Colonic mucosa (tissue), 4 donors: ENCODE measurements around the gene CXCL14. TPM values are rescaled to one million over a fixed set of nuclear protein-coding genes. Genes with fewer than 3 reads are reported as not detected.

Experiments used
- DNase-seq: peaks from one replicate; pipeline ENCODE4 v3.0.0-alpha.2; 2020
- H3K27ac ChIP-seq: fragments of 200-600 bp; one replicate; pipeline ENCODE4 v1.8.0; 2021
- H3K27me3 ChIP-seq: fragments of 200-600 bp; one replicate; pipeline ENCODE4 v1.8.0; 2021
- H3K36me3 ChIP-seq: fragments of 200-600 bp; one replicate; pipeline ENCODE4 v1.8.0; 2021
- H3K4me1 ChIP-seq: fragments of 200-600 bp; one replicate; pipeline ENCODE4 v1.8.0; 2021; ENCODE audit warnings: mild to moderate bottlenecking
- H3K4me3 ChIP-seq: fragments of 200-600 bp; one replicate; pipeline ENCODE4 v1.8.0; 2021
- H3K9ac ChIP-seq, 2 donors: one replicate each; pipeline ENCODE4 v1.7.0; 2013; ENCODE audit warnings: control low read depth in 2 of 2, low read depth in 2 of 2, low read length in 2 of 2
- H3K9me3 ChIP-seq: fragments of 200-600 bp; one replicate; pipeline ENCODE4 v1.8.0; 2021
- CTCF ChIP-seq: fragments of 200-600 bp; IDR thresholded peaks from one replicate; pipeline ENCODE4 v1.8.0; 2022; ENCODE audit warnings: antibody characterized with exemption, mild to moderate bottlenecking
- intact Hi-C: fragments of 100-400 bp; cut with DNase I; formaldehyde crosslinking; loops from one replicate; pipeline ENCODE4 v1.14.1; 2022
- total RNA-seq, 2 donors: library from RNA; stranded (reverse); fragmentation: NEBNext Ultra II Directional in 1 of 2; extraction: Animal tissue kit (Norgen Biotek cat#: 25700) in 1 of 2; gene quantifications; one replicate each; pipeline ENCODE4 v1.2.1, GENCODE V29; 2021
- donor health status: healthy.
- donor health status: DM: no; HTN: no; CAD: no.
- donor health status: DM: no; HTN: no; CAD: no.

The CXCL14 gene
- total RNA-seq, 2 donors from 2014 or later = 29.8 to 68.2 TPM

- TF ChIP-seq CTCF = no peak
Measured at GRCh38 chr5:135543485-135544304, 35.1 kb downstream of the CXCL14 start.

GRCh38 chr5:135543001-135543484 is 35.7 kb downstream of the CXCL14 start:
- no peak for DNase-seq
- TF ChIP-seq CTCF = no peak
- H3K4me3 ChIP-seq = peak overlapping the region; percentile 38
- H3K27ac ChIP-seq = no peak overlapping the region
- H3K9ac ChIP-seq = peak overlapping the region in 1 of 2 donors; percentile 53
- peaks cover 39% of the 10 kb centered on the region for H3K27me3 ChIP-seq
- H3K36me3 ChIP-seq = no peaks in the 10 kb centered on the region
- intact Hi-C loops = no loop called here
- H3K4me1 ChIP-seq = peaks cover 4% of the 10 kb centered on the region
- no peaks in the 10 kb centered on the region for H3K9me3 ChIP-seq

More at GRCh38 chr5:135543485-135544304, 35.1 kb downstream of the CXCL14 start:
- Histone ChIP-seq H3K9ac (peak overlapping the region in 1 of 2 donors; percentile 53), H3K9me3 (no peaks in the 10 kb centered on the region), H3K27me3 (peaks cover 39% of the 10 kb centered on the region), H3K4me3 (peak overlapping the region; percentile 38), H3K27ac (no peak overlapping the region), H3K36me3 (no peaks in the 10 kb centered on the region), H3K4me1 (peaks cover 4% of the 10 kb centered on the region)
- DNase-seq = peak; percentile 23
- intact Hi-C loops = no loop called here

GRCh38 chr5:135541807-135542502 is 36.8 kb downstream of the CXCL14 start:
- TF ChIP-seq CTCF = no peak
- H3K4me3 ChIP-seq = no peak overlapping the region
- peaks cover 4% of the 10 kb centered on the region for H3K4me1 ChIP-seq
- no peak overlapping the region for H3K27ac ChIP-seq
- no peaks in the 10 kb centered on the region for H3K9me3 ChIP-seq
- H3K36me3 ChIP-seq = no peaks in the 10 kb centered on the region
- DNase-seq = no peak
- H3K27me3 ChIP-seq = peaks cover 46% of the 10 kb centered on the region
- no peak overlapping the region for H3K9ac ChIP-seq
- intact Hi-C loops = no loop called here

GRCh38 chr5:135539430-135540005 is 39.3 kb downstream of the CXCL14 start:
- Histone ChIP-seq H3K27me3 (peaks cover 57% of the 10 kb centered on the region), H3K36me3 (no peaks in the 10 kb centered on the region), H3K9ac (no peak overlapping the region), H3K4me3 (no peak overlapping the region), H3K9me3 (no peaks in the 10 kb centered on the region), H3K27ac (no peak overlapping the region), H3K4me1 (peaks cover 8% of the 10 kb centered on the region)
- intact Hi-C loops = no loop called here
- TF ChIP-seq CTCF = no peak
- DNase-seq = no peak

- no peak overlapping the region for H3K9ac ChIP-seq
- H3K4me1 ChIP-seq = peaks cover 5% of the 10 kb centered on the region
- intact Hi-C loops = no loop called here
- H3K27me3 ChIP-seq = peaks cover 56% of the 10 kb centered on the region
- no peaks in the 10 kb centered on the region for H3K9me3 ChIP-seq
- TF ChIP-seq CTCF = no peak
- H3K4me3 ChIP-seq = no peak overlapping the region
- H3K36me3 ChIP-seq = no peaks in the 10 kb centered on the region
- H3K27ac ChIP-seq = no peak overlapping the region
- no peak for DNase-seq
Measured at GRCh38 chr5:135538261-135538660, 40.5 kb downstream of the CXCL14 start.
